ENCODE results near the gene PAPSS2.

GRCh38 chr10:87781545-87781944 is 121.9 kb downstream of the PAPSS2 start:
- TF ChIP-seq POLR2AphosphoS5 (IDR thresholded peaks at IDR 0.05), result no peak
- TF ChIP-seq CTCF (IDR thresholded peaks at IDR 0.05 in 8 of 11, conservative IDR thresholded peaks at IDR 0.05 in 3 of 11), result no peak
- no peak for TF ChIP-seq POLR2A (IDR thresholded peaks at IDR 0.05)

All from spleen (tissue), 7 donors.